ENCODE data around the gene BEGAIN. TPM values are rescaled to one million over a fixed set of nuclear protein-coding genes. Genes with fewer than 3 reads are reported as not detected.

Gene BEGAIN
- total and polyA plus RNA-seq, 12 donors = 0.20 to 4.3 (median 0.83) TPM

- no peak overlapping the region for H3K4me3 ChIP-seq
- H3K9me3 ChIP-seq = no peaks in the 10 kb centered on the region
- no peak for TF ChIP-seq CTCF (IDR thresholded peaks at IDR 0.05)
- ATAC-seq (no peak), DNase-seq (peak in 1 of 2 donors; percentile 2)
- no peak overlapping the region for H3K27ac ChIP-seq
- no peaks in the 10 kb centered on the region for H3K27me3 ChIP-seq
- H3K36me3 ChIP-seq = peaks cover 0 to 37% (median 3%) of the 10 kb centered on the region in 9 donors
- intact Hi-C loops (cut with DNase I) = no loop called here
- H3K4me1 ChIP-seq = peaks cover 0 to 15% (median 0%) of the 10 kb centered on the region in 9 donors
- WGBS, 2 donors = 96 to 97% methylated on average over 13 of the region's 13 CpGs
Observed at GRCh38 chr14:100530270-100531072, 56.7 kb downstream of the BEGAIN start.

GRCh38 chr14:100529561-100530031, 57.6 kb downstream of the BEGAIN start:
- Histone ChIP-seq H3K4me3 (no peak overlapping the region), H3K4me1 (peaks cover 0 to 15% (median 0%) of the 10 kb centered on the region in 9 donors), H3K9me3 (no peaks in the 10 kb centered on the region), H3K27me3 (no peaks in the 10 kb centered on the region), H3K27ac (no peak overlapping the region), H3K36me3 (peaks cover 0 to 37% (median 3%) of the 10 kb centered on the region in 9 donors)
- intact Hi-C loops (cut with DNase I) = loop anchor here in 2 of 10 donors (5.0 kb wide), 2 partner anchors 118 to 123 kb away; no protein-coding TSS in a partner anchor
- WGBS, 2 donors = 95 to 99% methylated on average over 21 of the region's 21 CpGs
- no peak for TF ChIP-seq CTCF (IDR thresholded peaks at IDR 0.05)
- ATAC-seq = peak in 1 of 8 donors; percentile 11
- DNase-seq = peak in 1 of 2 donors; percentile 2

- Histone ChIP-seq H3K27ac (no peak overlapping the region), H3K4me3 (no peak overlapping the region), H3K27me3 (no peaks in the 10 kb centered on the region), H3K36me3 (peaks cover 0 to 37% (median 3%) of the 10 kb centered on the region in 9 donors), H3K9me3 (no peaks in the 10 kb centered on the region), H3K4me1 (peaks cover 0 to 13% (median 0%) of the 10 kb centered on the region in 9 donors)
- TF ChIP-seq CTCF (IDR thresholded peaks at IDR 0.05) = no peak
- intact Hi-C loops (cut with DNase I) = loop anchor here in 2 of 10 donors (5.0 kb wide), 2 partner anchors 118 to 123 kb away; no protein-coding TSS in a partner anchor
- peak in 1 of 2 donors; percentile 2 for DNase-seq
- 94 to 95% methylated on average over 10 of the region's 10 CpGs for WGBS, 2 donors
- no peak for ATAC-seq
Observed at GRCh38 chr14:100528962-100529560, 58.2 kb downstream of the BEGAIN start.

- TF ChIP-seq CTCF (IDR thresholded peaks at IDR 0.05) = no peak
- Histone ChIP-seq H3K4me1 (no peaks in the 10 kb centered on the region), H3K4me3 (no peak overlapping the region), H3K27ac (no peak overlapping the region), H3K9me3 (no peaks in the 10 kb centered on the region), H3K27me3 (no peaks in the 10 kb centered on the region), H3K36me3 (peaks cover 0 to 37% (median 3%) of the 10 kb centered on the region in 9 donors)
- WGBS, 2 donors = 96 to 99% methylated on average over 2 of the region's 2 CpGs
- ATAC-seq (peak in 1 of 8 donors; percentile 22), DNase-seq (peak in 1 of 2 donors; percentile 3)
- intact Hi-C loops (cut with DNase I) = loop anchor here in 2 of 10 donors (5.0 kb wide), 2 partner anchors 121 to 126 kb away; no protein-coding TSS in a partner anchor
Observed at GRCh38 chr14:100526632-100527031, 60.6 kb downstream of the BEGAIN start.
